KOPT-K1 (cell line): ENCODE data around the gene COX7A2.

Source experiments
- H3K27ac ChIP-seq: fragments of 200-600 bp; sonication (generic); 2 replicates; pipeline ENCODE4 v1.5.1; 2016; ENCODE audit warnings: antibody characterized with exemption, mild to moderate bottlenecking, low read depth, low read length; ENCODE audit not compliant: poor library complexity, severe bottlenecking
- H3K36me3 ChIP-seq: fragments of 200-600 bp; sonication (generic); 2 replicates; pipeline ENCODE4 v1.5.1; 2017; ENCODE audit warnings: antibody characterized with exemption, mild to moderate bottlenecking, low read length, moderate library complexity; ENCODE audit not compliant: insufficient read depth
- H3K9me3 ChIP-seq: fragments of 200-600 bp; sonication (generic); 2 replicates; pipeline ENCODE4 v1.5.1; 2017; ENCODE audit warnings: antibody characterized with exemption, low read length, mild to moderate bottlenecking; ENCODE audit not compliant: insufficient read depth, poor library complexity, severe bottlenecking

The COX7A2 gene

DNA sequence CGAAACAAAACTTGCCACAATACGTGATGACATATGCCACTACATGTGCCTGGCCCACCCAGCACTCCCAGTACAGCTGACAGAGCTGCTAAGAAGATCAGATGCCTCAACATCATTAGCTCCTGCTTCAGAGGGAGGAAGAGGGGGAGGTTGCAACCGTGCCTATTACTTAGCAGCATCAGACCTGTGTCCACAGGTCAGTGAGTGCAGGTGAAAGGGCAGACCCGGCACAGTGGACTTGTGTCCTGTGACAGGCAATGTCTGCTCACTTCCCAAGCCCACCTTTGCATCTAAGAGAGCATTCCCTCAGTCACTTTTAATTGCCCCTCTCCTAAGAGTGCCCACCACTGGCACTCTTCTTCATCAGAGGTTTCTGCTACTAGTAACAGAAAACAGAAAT is 28.3 kb downstream of the COX7A2 start:
- H3K36me3 ChIP-seq: no peaks in the 10 kb centered on the region
- H3K27ac ChIP-seq: no peak overlapping the region

GRCh38 chr6:75213732-75214131 is 29.9 kb downstream of the COX7A2 start:
- H3K27ac ChIP-seq: no peak overlapping the region
- H3K9me3 ChIP-seq: no peaks in the 10 kb centered on the region
- H3K36me3 ChIP-seq: no peaks in the 10 kb centered on the region

More for the DNA sequence above, 28.3 kb downstream of the COX7A2 start:
- no peaks in the 10 kb centered on the region for H3K9me3 ChIP-seq

- H3K9me3 ChIP-seq: no peaks in the 10 kb centered on the region
- no peak overlapping the region for H3K27ac ChIP-seq
- H3K36me3 ChIP-seq: no peaks in the 10 kb centered on the region
Measured at GRCh38 chr6:75213112-75213511, 30.5 kb downstream of the COX7A2 start.

DNA sequence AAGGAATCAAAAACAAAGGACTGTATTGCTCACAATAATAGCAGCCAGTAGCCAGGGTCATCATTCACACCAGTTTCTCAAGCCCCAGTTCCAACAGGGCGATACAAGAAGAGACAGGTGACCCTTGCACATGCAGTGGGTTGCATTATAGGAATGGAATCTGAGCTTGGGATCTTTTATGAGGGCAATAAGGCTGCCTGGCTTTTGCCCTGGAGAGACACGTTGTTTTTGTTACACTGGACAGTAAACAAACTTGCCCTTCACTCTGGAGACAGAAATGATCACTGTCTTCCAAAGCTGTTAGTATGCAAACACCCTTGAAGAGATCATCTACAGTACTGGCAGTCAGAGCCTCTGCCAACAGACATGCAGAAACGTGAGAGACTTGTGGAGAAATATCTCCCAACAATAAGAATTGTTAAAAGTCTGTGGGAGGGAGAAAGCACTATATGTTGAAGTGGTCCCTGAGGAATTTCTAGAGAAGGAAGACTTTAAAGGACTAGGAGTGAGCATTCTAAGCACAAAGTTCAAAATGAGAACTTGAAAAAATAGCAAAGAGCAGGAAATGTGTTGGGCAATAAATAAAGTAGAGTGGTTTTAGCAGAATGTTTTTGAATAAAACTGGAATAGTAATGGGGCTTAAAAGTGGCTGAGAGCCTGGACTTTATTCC is 31.5 kb downstream of the COX7A2 start:
- H3K36me3 ChIP-seq: no peaks in the 10 kb centered on the region
- no peaks in the 10 kb centered on the region for H3K9me3 ChIP-seq
- H3K27ac ChIP-seq: no peak overlapping the region

DNA sequence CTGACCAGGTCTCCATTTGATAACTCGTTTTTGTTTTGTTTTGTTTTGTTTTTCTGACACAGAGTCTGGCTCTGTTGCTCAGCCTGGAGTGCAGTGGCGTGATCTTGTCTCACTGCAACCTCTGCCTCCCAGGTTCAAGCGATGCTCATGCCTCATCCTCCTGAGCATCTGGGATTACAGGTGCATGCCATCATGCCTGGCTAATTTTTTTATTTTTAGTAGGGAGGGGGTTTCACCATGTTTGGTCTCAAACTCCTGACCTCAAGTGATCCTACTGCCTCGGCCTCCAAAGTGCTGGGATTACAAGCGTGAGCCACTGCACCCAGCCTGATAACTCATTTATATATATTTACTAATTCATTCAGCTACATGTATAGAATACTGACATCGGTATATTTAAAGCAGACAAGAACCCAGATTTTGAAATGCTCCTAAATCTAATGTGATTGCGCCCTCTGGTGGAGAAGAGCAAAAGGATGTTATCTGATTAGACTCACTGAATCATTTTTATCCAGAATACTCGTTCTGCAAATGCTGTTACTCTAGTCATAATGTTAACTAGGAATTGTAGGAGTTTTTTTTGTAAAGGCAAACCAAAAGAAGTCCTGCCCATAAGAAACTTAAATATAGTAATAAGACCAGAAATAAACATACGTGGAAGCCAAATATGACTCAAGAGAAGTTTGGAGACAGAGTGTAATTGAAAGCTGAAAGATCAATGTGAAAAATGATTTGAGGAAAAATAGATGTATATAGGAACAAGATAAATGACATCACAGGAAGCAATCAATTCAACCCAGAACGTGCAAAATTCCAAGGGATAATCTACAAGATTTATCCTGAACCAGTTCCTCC is 32.5 kb downstream of the COX7A2 start:
- no peaks in the 10 kb centered on the region for H3K36me3 ChIP-seq
- no peaks in the 10 kb centered on the region for H3K9me3 ChIP-seq
- no peak overlapping the region for H3K27ac ChIP-seq

DNA sequence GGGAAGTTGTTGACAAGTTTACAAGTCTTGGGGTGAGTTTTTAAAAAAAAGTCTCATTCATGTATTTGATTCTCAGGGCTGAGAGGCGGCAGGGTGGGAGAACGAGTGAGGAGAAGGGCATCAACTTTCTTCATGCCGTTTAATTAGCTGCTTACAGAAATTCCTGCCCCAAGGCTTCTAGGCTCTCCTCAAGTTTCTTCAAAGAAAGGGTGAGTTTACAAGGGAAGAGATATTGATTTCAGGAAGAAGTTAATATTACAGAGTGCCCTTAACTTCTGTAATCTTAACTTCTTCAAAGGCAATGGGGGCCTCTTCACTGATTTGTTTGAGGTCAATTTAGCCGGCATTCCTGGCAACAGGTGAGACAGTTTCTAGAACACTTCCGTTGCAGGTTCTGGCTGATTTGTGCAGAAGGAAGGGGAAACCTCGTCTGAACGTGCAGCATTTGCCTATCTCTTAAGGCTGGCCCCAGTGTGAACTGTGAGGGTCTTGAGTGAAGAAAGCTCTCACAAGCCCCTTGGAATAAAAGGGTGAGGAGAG is 34.3 kb downstream of the COX7A2 start:
- no peaks in the 10 kb centered on the region for H3K36me3 ChIP-seq
- H3K9me3 ChIP-seq: no peaks in the 10 kb centered on the region
- H3K27ac ChIP-seq: no peak overlapping the region

DNA sequence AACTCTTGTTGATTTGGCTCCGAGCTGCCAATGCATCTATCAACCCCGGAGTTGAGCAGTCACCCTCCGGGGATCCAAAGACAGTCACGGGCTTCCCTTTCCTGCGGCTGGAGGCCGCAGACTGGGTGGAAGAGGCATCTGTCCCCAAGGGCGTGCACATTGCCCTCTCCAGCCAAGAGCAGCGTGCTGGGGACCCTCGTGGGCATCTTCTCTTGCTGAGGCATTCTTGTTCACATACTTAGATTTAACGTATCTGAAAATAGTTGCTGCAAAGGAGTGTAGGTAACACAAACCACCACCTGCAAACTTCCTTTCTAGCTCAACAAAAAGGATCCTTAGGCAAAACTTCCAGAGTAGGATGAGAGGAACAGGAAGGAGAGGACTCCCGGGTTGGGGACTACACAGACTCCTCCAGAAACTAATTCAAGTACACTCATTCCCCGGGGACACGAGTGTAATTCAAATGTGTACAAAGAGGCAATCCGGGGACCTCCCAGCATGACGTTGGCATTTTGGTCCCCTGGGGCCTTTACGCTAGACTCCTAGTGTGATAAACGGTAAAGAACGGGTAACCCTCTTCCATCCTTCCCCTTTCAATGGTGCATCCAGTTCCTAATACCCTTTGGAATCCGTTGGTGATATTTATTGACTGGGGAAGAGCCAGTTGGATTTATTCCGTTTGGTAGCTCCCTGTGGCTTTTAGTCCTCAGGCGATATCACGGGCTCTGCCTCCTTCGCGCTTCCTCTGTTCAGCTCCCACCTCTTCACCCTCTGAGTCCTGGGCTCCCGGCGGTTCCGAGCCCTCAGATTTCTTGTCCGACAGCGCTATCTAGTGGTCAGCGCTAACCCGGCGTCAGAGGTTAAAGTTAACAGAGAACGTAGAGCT is 35.1 kb downstream of the COX7A2 start:
- H3K27ac ChIP-seq: no peak overlapping the region
- H3K9me3 ChIP-seq: no peaks in the 10 kb centered on the region
- H3K36me3 ChIP-seq: no peaks in the 10 kb centered on the region

DNA sequence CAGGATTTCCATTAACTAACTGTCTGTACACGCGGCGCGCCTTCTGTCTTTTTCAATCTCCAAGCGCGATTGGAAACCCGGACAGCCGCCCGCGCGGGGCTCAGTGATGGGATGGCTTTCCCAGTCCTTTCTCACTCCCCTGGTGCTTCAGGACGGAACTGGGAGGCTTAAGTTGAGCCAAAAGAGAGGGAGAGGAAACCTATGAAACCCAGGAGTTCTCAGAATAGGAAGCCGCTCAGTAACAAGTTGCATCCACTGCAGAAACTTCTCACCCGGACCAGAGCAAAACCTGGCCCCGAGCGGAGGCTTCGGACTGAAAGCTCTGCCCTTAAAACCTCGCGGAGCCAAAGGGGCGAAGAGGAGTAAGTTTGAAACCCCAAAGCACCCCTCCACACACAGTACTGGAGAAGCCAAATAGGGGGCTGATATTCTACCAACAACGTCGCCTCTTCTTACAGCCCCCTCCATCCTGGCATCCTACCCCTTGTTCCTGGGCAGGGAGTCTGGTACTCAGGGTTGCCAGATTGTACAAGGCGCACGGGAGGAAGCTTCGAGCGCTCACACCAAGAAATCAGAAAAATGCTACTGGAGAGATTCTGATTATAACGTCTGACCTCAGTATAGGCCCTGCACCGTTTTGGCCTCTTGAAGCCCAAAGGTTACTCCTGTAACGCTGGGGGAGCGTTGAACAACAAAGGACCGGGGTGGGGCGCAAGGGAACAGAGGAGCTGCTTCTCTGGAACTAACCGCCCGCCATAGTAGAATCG is 36.8 kb downstream of the COX7A2 start:
- no peaks in the 10 kb centered on the region for H3K36me3 ChIP-seq
- no peaks in the 10 kb centered on the region for H3K9me3 ChIP-seq
- no peak overlapping the region for H3K27ac ChIP-seq

GRCh38 chr6:75205776-75206575 is 37.6 kb downstream of the COX7A2 start, which contains the start of gene COL12A1:
Gene COL12A1, minus strand, starts transcription at chr6:75206053. Its CDS starts 3,261 bp downstream, at chr6:75202792.
- no peaks in the 10 kb centered on the region for H3K9me3 ChIP-seq
- H3K27ac ChIP-seq: no peak within 1 kb of the TSS
- H3K36me3 ChIP-seq: no peaks in the 10 kb centered on the region

DNA sequence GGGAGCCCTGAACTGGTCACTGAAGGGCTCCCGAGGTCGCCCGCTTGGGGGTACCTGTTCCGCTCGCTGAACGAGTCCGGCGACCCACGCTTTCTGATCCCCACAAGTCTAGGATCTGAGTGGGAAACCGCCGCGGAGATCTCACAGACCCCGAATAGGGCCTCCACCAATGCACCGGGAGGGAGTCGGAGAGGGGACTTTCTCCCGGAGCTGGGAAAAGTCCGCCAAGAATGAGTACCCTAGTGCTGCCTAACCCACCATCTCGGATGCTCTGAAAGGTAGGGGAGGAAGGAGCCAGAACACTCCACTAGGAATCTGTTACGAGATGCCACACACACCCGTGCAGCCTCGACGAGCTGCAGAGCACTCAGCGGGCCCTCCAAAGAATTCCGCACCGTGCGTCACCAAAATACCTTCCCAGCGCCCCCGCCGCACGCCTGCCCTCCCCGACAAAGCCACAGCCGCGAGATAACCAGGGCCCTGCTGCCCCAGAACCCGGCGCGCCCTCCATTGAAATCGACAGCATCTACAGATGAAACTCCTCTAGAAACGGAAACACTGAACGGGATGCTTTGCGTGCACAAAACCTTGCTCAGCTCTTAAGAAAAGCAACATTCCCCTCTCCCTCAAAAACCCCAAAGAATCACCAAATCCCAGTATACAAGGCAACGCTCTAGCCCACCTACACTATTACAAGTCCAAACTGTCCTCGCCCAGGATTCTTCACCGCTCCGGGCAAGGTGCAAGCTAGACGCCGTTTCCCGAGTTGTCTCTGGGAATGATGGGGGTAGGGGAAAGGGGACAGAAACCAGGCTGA is 38.4 kb downstream of the COX7A2 start:
- Histone ChIP-seq H3K9me3 (no peaks in the 10 kb centered on the region), H3K36me3 (no peaks in the 10 kb centered on the region), H3K27ac (no peak overlapping the region)

GRCh38 chr6:75204217-75204958 is 39.2 kb downstream of the COX7A2 start:
- Histone ChIP-seq H3K36me3 (no peaks in the 10 kb centered on the region), H3K27ac (no peak overlapping the region), H3K9me3 (no peaks in the 10 kb centered on the region)

DNA sequence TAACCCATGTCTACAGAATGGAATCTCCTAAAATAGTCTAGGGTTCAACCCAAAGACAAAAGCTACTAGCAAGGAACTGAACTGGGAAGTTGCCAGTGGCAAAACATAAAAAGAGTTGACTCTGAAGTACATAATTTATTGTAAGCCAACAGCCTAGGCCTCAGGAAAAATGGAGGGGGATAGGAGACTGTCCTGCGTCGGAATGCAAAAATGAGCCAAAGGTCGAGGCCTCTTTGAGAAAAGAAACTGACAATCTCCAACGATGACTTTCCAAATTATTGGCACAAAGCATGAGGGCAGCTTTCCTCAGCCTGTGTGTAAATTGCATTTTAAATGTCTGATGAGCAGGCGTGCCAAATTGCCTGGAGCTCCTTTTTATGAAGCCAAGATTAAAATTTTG is 39.9 kb downstream of the COX7A2 start:
- no peaks in the 10 kb centered on the region for H3K36me3 ChIP-seq
- no peaks in the 10 kb centered on the region for H3K9me3 ChIP-seq
- H3K27ac ChIP-seq: no peak overlapping the region
